ENCODE results near the gene TIMP1. TPM values are rescaled to one million over a fixed set of nuclear protein-coding genes. Genes with fewer than 3 reads are reported as not detected.

The TIMP1 gene
- polyA plus RNA-seq, 1 donor (not counting 4 experiments of a cell fraction or from before 2014, with no cell fraction given): 151 TPM

DNA sequence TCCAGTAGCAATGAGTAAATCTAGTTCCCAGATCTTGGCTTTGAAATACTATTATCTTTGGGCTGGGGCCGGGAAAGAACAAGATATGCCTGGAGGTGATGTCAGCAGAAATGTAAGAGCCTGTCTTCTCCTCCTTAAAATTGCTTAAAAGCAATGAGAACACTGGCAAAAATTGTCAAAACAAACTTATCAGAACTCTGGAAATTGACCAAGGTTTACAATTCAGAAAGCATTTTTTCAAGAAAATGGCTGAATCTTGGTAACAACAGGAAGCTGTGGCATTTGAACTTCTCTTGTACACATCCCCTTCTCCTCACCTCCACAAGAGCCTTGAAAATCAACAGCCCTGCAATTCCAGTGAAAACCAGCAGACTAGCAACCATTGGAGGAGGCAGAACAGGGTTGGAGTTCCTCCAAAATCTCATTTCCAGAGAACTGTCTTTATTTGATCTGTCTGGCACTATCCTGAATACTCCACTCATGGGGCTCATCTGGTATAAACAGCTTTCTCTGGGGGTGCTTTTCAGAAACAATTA, 13.5 kb downstream of the TIMP1 start:
- Histone ChIP-seq H3K9ac (ENCODE audit: control insufficient read depth, extremely low read depth, insufficient read depth, low read length) (no peak overlapping the region), H3K79me2 (ENCODE audit: control insufficient read depth, insufficient read depth, low read length) (no peaks in the 10 kb centered on the region), H4K20me1 (ENCODE audit: control insufficient read depth, extremely low read depth, insufficient read depth, low read length) (no peaks in the 10 kb centered on the region), H3K27ac (ENCODE audit: control insufficient read depth, insufficient read depth, low read length) (no peak overlapping the region), H3K36me3 (ENCODE audit: control insufficient read depth in 2 of 2, extremely low read depth in 1 of 2, insufficient read depth in 2 of 2, low read length in 2 of 2) (no peaks in the 10 kb centered on the region), H3K9me1 (ENCODE audit: control insufficient read depth, extremely low read depth, insufficient read depth, low read length) (no peaks in the 10 kb centered on the region), H3K4me1 (ENCODE audit: control insufficient read depth, extremely low read depth, insufficient read depth, low read length) (peaks cover 6% of the 10 kb centered on the region), H3K27me3 (ENCODE audit: control insufficient read depth, extremely low read depth, insufficient read depth, low read length) (no peaks in the 10 kb centered on the region), H3K4me3 (ENCODE audit: control insufficient read depth in 2 of 3, extremely low read depth in 1 of 3, insufficient read depth in 2 of 3, low read depth in 1 of 3, low read length in 3 of 3) (no peak overlapping the region), H3K4me2 (ENCODE audit: control insufficient read depth, extremely low read depth, insufficient read depth, low read depth, low read length) (no peak overlapping the region), H3K9me3 (ENCODE audit: control insufficient read depth, low read depth, low read length) (no peaks in the 10 kb centered on the region), H2AFZ (ENCODE audit: control insufficient read depth, low read length) (peak overlapping the region; percentile 51)
- TF ChIP-seq EZH2 (IDR thresholded peaks at IDR 0.05; ENCODE audit: low read length): no peak
- TF ChIP-seq, protein P1, sequence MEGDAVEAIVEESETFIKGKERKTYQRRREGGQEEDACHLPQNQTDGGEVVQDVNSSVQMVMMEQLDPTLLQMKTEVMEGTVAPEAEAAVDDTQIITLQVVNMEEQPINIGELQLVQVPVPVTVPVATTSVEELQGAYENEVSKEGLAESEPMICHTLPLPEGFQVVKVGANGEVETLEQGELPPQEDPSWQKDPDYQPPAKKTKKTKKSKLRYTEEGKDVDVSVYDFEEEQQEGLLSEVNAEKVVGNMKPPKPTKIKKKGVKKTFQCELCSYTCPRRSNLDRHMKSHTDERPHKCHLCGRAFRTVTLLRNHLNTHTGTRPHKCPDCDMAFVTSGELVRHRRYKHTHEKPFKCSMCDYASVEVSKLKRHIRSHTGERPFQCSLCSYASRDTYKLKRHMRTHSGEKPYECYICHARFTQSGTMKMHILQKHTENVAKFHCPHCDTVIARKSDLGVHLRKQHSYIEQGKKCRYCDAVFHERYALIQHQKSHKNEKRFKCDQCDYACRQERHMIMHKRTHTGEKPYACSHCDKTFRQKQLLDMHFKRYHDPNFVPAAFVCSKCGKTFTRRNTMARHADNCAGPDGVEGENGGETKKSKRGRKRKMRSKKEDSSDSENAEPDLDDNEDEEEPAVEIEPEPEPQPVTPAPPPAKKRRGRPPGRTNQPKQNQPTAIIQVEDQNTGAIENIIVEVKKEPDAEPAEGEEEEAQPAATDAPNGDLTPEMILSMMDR (optimal IDR thresholded peaks at IDR 0.05 in 1 of 3, IDR thresholded peaks at IDR 0.05 in 1 of 3, conservative IDR thresholded peaks at IDR 0.05 in 1 of 3; ENCODE audit: extremely low read depth in 1 of 3, insufficient read depth in 2 of 3, low read length in 3 of 3): no peak
- FAIRE-seq (no peak), DNase-seq (ENCODE audit: low read depth, low spot score) (no peak)
- dilution Hi-C loops (cut with MboI; ENCODE audit: extremely low pct_ligation_motif_present, low sequenced_read_pairs): no loop called here

DNA sequence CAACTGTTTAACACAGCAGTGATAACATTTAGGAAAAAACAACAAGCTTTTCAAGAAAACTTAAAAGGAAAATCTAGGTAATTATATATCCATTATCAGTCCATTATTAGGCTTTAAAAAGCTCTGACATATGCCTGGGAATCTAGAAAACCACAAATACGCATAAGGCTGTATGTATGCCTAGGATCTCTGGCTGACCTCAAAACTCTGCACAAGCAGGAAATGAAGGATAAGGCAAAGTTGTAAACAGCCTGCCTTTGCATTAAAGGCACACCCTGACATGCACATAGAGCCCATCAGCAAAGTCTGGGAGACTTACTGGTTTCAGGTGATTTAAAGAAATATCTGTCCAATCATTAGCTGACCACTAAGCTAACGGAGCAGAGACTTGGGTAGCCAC, 14.0 kb downstream of the TIMP1 start:
- DNase-seq (ENCODE audit: low read depth, low spot score) (no peak), FAIRE-seq (no peak)
- dilution Hi-C loops (cut with MboI; ENCODE audit: extremely low pct_ligation_motif_present, low sequenced_read_pairs): no loop called here
- H3K4me3 ChIP-seq (ENCODE audit: control insufficient read depth in 2 of 3, extremely low read depth in 1 of 3, insufficient read depth in 2 of 3, low read depth in 1 of 3, low read length in 3 of 3): no peak overlapping the region
- peak overlapping the region; percentile 51 for H2AFZ ChIP-seq (ENCODE audit: control insufficient read depth, low read length)
- H3K27ac ChIP-seq (ENCODE audit: control insufficient read depth, insufficient read depth, low read length): no peak overlapping the region
- no peaks in the 10 kb centered on the region for H3K27me3 ChIP-seq (ENCODE audit: control insufficient read depth, extremely low read depth, insufficient read depth, low read length)
- peaks cover 6% of the 10 kb centered on the region for H3K4me1 ChIP-seq (ENCODE audit: control insufficient read depth, extremely low read depth, insufficient read depth, low read length)
- no peak overlapping the region for H3K9ac ChIP-seq (ENCODE audit: control insufficient read depth, extremely low read depth, insufficient read depth, low read length)
- no peak overlapping the region for H3K4me2 ChIP-seq (ENCODE audit: control insufficient read depth, extremely low read depth, insufficient read depth, low read depth, low read length)
- H3K79me2 ChIP-seq (ENCODE audit: control insufficient read depth, insufficient read depth, low read length): no peaks in the 10 kb centered on the region
- no peaks in the 10 kb centered on the region for H3K9me1 ChIP-seq (ENCODE audit: control insufficient read depth, extremely low read depth, insufficient read depth, low read length)
- H4K20me1 ChIP-seq (ENCODE audit: control insufficient read depth, extremely low read depth, insufficient read depth, low read length): no peaks in the 10 kb centered on the region
- H3K36me3 ChIP-seq (ENCODE audit: control insufficient read depth in 2 of 2, extremely low read depth in 1 of 2, insufficient read depth in 2 of 2, low read length in 2 of 2): no peaks in the 10 kb centered on the region
- TF ChIP-seq EZH2 (IDR thresholded peaks at IDR 0.05; ENCODE audit: low read length): no peak
- TF ChIP-seq, protein P1 (optimal IDR thresholded peaks at IDR 0.05 in 1 of 3, IDR thresholded peaks at IDR 0.05 in 1 of 3, conservative IDR thresholded peaks at IDR 0.05 in 1 of 3; ENCODE audit: extremely low read depth in 1 of 3, insufficient read depth in 2 of 3, low read length in 3 of 3): no peak
- H3K9me3 ChIP-seq (ENCODE audit: control insufficient read depth, low read depth, low read length): no peaks in the 10 kb centered on the region
